Mesendoderm (in vitro differentiated cells): ENCODE results near the gene CHCHD6.

Experiments used
- DNase-seq: peaks from one replicate; pipeline ENCODE4 v3.0.0; 2013
- H2AK5ac ChIP-seq: 2 replicates; pipeline ENCODE4 v1.6.1; 2013; ENCODE audit warnings: low read length, inconsistent platforms
- H2BK120ac ChIP-seq: 2 replicates; pipeline ENCODE4 v1.6.1; 2013; ENCODE audit warnings: low read depth, mild to moderate bottlenecking, low read length, moderate library complexity, mixed read lengths
- H2BK15ac ChIP-seq: replicated peaks from 2 replicates; pipeline ENCODE4 v1.6.1; 2013; ENCODE audit warnings: low read depth, mild to moderate bottlenecking, moderate library complexity
- H2BK5ac ChIP-seq: 2 replicates; pipeline ENCODE4 v1.6.1; 2013; ENCODE audit warnings: low read length, inconsistent platforms
- H3K18ac ChIP-seq: 2 replicates; pipeline ENCODE4 v1.6.1; 2013; ENCODE audit warnings: mild to moderate bottlenecking, low read length, mixed read lengths
- H3K23ac ChIP-seq: one replicate; pipeline ENCODE4 v1.6.1; 2013; ENCODE audit warnings: low read length
- H3K27ac ChIP-seq: 2 replicates; pipeline ENCODE4 v1.5.1; 2013; ENCODE audit warnings: low read depth, mild to moderate bottlenecking, inconsistent platforms, low read length, moderate library complexity
- H3K27me3 ChIP-seq: 2 replicates; pipeline ENCODE4 v1.6.1; 2013; ENCODE audit warnings: low read length, control low read depth, mild to moderate bottlenecking, inconsistent platforms; ENCODE audit not compliant: insufficient read depth, poor library complexity
- H3K36me3 ChIP-seq: 2 replicates; pipeline ENCODE4 v1.6.1; 2013; ENCODE audit warnings: low read length, inconsistent platforms; ENCODE audit not compliant: control insufficient read depth, insufficient read depth
- H3K4ac ChIP-seq: one replicate; pipeline ENCODE4 v1.6.1; 2013; ENCODE audit warnings: low read depth, mild to moderate bottlenecking, low read length, moderate library complexity
- H3K4me1 ChIP-seq: 2 replicates; pipeline ENCODE4 v1.6.1; 2013; ENCODE audit warnings: low read depth, low read length, inconsistent platforms; ENCODE audit not compliant: control insufficient read depth
- H3K4me2 ChIP-seq: 2 replicates; pipeline ENCODE4 v1.6.1; 2013; ENCODE audit warnings: low read length
- H3K4me3 ChIP-seq: 2 replicates; pipeline ENCODE4 v1.5.1; 2013; ENCODE audit warnings: mild to moderate bottlenecking, low read length
- H3K56ac ChIP-seq: one replicate; pipeline ENCODE4 v1.6.1; 2013; ENCODE audit warnings: low read length
- H3K79me1 ChIP-seq: 2 replicates; pipeline ENCODE4 v1.6.1; 2013; ENCODE audit warnings: low read length, inconsistent platforms
- H3K79me2 ChIP-seq: 2 replicates; pipeline ENCODE4 v1.6.1; 2013; ENCODE audit warnings: mild to moderate bottlenecking, low read length; ENCODE audit not compliant: control insufficient read depth, insufficient read depth
- H3K9ac ChIP-seq: 2 replicates; pipeline ENCODE4 v1.6.1; 2013; ENCODE audit warnings: low read length, inconsistent platforms
- H4K5ac ChIP-seq: one replicate; pipeline ENCODE4 v1.6.1; 2013; ENCODE audit warnings: low read length
- H4K8ac ChIP-seq: one replicate; pipeline ENCODE4 v1.6.1; 2013; ENCODE audit warnings: low read depth, mild to moderate bottlenecking, control low read depth, low read length, moderate library complexity
- WGBS: extraction: QIAGEN DNeasy Blood & Tissue Kit; methylation state at CpG from one replicate; pipeline ENCODE4 v1.1.7; 2013; ENCODE audit warnings: low lambda C conversion rate, missing lambda C conversion rate; ENCODE audit not compliant: insufficient coverage; ENCODE audit errors: extremely low coverage; 5-methylcytosine and 5-hydroxymethylcytosine counted together

CHCHD6 gene

DNA sequence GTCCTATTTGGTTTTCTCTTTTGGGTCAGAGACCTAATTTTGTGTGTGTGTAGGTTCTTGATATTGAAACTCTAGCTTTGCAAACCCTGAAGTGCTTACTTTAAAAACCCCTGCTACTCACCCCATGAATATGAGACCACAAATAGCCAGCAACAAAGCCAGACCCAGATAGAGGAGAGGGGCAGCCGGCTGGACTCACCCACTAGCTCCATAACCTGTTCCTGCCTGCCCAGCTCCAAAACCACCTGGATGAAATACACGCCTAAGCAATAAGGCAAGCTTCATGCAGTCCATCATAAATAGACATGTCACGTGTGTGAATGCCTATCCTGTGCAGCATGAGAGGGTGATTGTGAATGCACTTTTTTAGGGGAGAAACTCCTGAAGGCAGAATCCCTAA, 45.5 kb upstream of the CHCHD6 start:
- Histone ChIP-seq H3K23ac (no peak overlapping the region), H2BK120ac (no peak overlapping the region), H3K4me3 (no peak overlapping the region), H3K27ac (no peak overlapping the region), H3K36me3 (no peaks in the 10 kb centered on the region), H3K4ac (no peak overlapping the region), H2BK15ac (no peak overlapping the region), H3K4me2 (no peak overlapping the region), H4K8ac (no peak overlapping the region), H3K56ac (no peak overlapping the region), H2BK5ac (no peak overlapping the region), H2AK5ac (no peak overlapping the region), H4K5ac (no peak overlapping the region), H3K27me3 (no peaks in the 10 kb centered on the region), H3K4me1 (no peaks in the 10 kb centered on the region), H3K9ac (no peak overlapping the region), H3K79me1 (no peaks in the 10 kb centered on the region), H3K18ac (no peak overlapping the region), H3K79me2 (no peaks in the 10 kb centered on the region)
- WGBS: no CpG with 5 or more reads among the region's 3 CpGs
- no peak for DNase-seq

DNA sequence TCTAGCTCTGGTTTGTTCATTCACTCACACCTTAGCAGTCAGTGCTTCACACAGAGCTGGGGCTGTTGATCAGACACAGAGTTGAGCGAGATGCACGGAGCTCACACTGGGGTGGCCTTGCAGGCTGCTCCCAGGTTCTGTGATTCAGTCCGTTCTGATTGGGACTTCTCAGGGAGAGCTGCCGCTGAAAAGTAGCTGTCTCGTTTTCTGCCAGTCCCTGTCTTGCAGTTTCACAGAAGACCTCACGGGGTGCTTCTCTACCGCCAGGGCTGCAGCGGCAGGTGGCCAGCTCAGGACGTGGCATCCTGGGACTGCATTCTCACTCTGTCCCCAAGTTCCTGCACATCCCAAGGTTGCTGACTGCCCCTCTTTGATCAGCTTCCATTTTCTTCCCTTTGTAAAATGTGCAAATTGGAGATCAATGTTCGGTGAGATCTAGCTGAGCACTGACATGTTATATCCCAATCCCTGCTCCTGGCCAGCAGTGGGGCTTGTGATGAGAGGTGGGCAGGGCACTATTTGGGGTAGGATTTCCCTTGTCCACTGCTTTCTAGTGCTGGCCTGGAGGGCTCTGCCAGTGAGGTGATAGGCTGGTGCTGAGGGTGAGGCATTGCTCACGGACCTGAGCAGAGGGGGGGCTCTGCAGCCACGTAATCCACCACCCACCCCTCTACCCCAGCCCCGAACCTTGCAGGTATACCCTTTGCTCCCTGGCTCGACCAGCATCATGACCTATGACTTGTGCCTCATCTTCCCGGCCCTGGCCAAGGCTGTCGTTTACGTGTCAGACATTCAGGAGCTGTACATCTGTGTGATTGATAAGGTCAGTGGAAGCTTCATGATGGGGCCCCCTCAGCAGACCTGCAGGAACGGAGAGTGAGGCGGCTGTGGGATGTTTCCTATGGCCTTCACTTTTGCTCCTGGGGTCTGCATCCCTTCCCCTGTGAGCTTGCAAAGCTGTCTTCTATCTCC, 43.8 kb upstream of the CHCHD6 start:
- Histone ChIP-seq H3K36me3 (no peaks in the 10 kb centered on the region), H3K79me2 (no peaks in the 10 kb centered on the region), H2AK5ac (no peak overlapping the region), H3K4me1 (no peaks in the 10 kb centered on the region), H4K5ac (no peak overlapping the region), H4K8ac (no peak overlapping the region), H3K23ac (no peak overlapping the region), H3K79me1 (no peaks in the 10 kb centered on the region), H2BK15ac (no peak overlapping the region), H3K27ac (no peak overlapping the region), H3K4ac (no peak overlapping the region), H3K9ac (no peak overlapping the region), H3K4me3 (no peak overlapping the region), H2BK120ac (no peak overlapping the region), H3K4me2 (no peak overlapping the region), H3K18ac (no peak overlapping the region), H3K27me3 (no peaks in the 10 kb centered on the region), H2BK5ac (no peak overlapping the region), H3K56ac (no peak overlapping the region)
- no CpG with 5 or more reads among the region's 19 CpGs for WGBS
- peak; percentile 51 for DNase-seq

DNA sequence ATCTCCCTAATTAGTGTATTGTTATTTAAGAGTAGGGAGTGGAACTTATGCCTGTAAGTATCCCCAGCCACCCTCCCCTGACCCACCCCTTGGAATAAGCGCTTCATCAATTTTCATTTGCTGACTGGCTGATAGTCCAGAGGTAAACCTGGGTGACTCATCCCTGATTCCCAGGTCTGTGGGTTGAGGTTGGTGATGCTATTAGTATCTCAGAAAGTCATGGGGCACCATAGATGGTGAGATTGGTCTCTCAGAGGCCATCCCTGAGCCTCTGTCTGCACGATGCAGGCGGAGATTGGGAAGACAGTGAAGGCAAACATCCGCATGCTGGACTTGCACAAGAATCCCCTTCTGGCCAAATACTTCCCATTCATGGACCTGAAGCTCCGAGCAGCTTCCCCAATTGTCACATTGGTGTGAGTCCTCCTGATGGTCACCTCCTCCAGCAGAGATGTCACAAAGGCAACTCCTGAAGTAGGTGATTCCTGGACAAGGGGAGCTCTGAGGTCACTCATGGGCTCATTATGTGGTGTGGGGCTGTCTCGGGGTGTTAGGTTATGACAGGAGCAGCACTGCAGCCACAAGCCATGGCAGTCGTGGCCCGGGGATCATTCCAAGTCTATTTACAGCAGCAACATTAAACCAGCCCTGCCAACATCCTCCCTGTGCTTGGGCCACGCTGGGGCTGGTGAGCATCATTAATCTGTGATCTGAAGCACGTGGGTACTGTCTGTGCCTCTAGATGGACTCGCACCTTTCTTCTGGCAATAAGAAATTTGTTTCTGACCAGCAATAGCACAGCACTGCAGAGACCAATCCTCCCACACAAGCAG, 42.3 kb upstream of the CHCHD6 start:
- H3K4me2 ChIP-seq: no peak overlapping the region
- H3K79me2 ChIP-seq: no peaks in the 10 kb centered on the region
- H2BK15ac ChIP-seq: no peak overlapping the region
- no peak overlapping the region for H3K18ac ChIP-seq
- no peaks in the 10 kb centered on the region for H3K4me1 ChIP-seq
- no peak for DNase-seq
- no peak overlapping the region for H3K4ac ChIP-seq
- H2AK5ac ChIP-seq: no peak overlapping the region
- H2BK5ac ChIP-seq: no peak overlapping the region
- H3K79me1 ChIP-seq: no peaks in the 10 kb centered on the region
- no peak overlapping the region for H2BK120ac ChIP-seq
- no peaks in the 10 kb centered on the region for H3K36me3 ChIP-seq
- H3K23ac ChIP-seq: no peak overlapping the region
- no peak overlapping the region for H3K27ac ChIP-seq
- WGBS: no CpG with 5 or more reads among the region's 11 CpGs
- H4K5ac ChIP-seq: no peak overlapping the region
- no peak overlapping the region for H4K8ac ChIP-seq
- H3K4me3 ChIP-seq: no peak overlapping the region
- no peaks in the 10 kb centered on the region for H3K27me3 ChIP-seq
- H3K9ac ChIP-seq: no peak overlapping the region
- no peak overlapping the region for H3K56ac ChIP-seq

GRCh38 chr3:126663257-126663656, 40.8 kb upstream of the CHCHD6 start:
- no CpG with 5 or more reads among the region's 4 CpGs for WGBS

GRCh38 chr3:126663750-126664149, 40.3 kb upstream of the CHCHD6 start:
- no CpG with 5 or more reads among the region's 8 CpGs for WGBS
- no peak for DNase-seq
- H2BK15ac ChIP-seq: no peak overlapping the region
- H3K79me1 ChIP-seq: no peaks in the 10 kb centered on the region
- no peak overlapping the region for H2BK120ac ChIP-seq
- H3K23ac ChIP-seq: no peak overlapping the region
- H4K8ac ChIP-seq: no peak overlapping the region
- no peak overlapping the region for H3K4me2 ChIP-seq
- no peaks in the 10 kb centered on the region for H3K79me2 ChIP-seq
- no peak overlapping the region for H3K4me3 ChIP-seq
- no peak overlapping the region for H3K9ac ChIP-seq
- no peaks in the 10 kb centered on the region for H3K36me3 ChIP-seq
- no peak overlapping the region for H3K56ac ChIP-seq
- H3K4me1 ChIP-seq: no peaks in the 10 kb centered on the region
- no peak overlapping the region for H4K5ac ChIP-seq
- no peaks in the 10 kb centered on the region for H3K27me3 ChIP-seq
- no peak overlapping the region for H3K4ac ChIP-seq
- H3K27ac ChIP-seq: no peak overlapping the region
- H2AK5ac ChIP-seq: no peak overlapping the region
- H2BK5ac ChIP-seq: no peak overlapping the region
- no peak overlapping the region for H3K18ac ChIP-seq

More at GRCh38 chr3:126663257-126663656, 40.8 kb upstream of the CHCHD6 start:
- H3K36me3 ChIP-seq: no peaks in the 10 kb centered on the region
- H3K79me2 ChIP-seq: no peaks in the 10 kb centered on the region
- no peak overlapping the region for H2BK5ac ChIP-seq
- H3K4me3 ChIP-seq: no peak overlapping the region
- DNase-seq: no peak
- H2BK15ac ChIP-seq: no peak overlapping the region
- no peaks in the 10 kb centered on the region for H3K4me1 ChIP-seq
- no peak overlapping the region for H3K4ac ChIP-seq
- no peak overlapping the region for H3K18ac ChIP-seq
- no peaks in the 10 kb centered on the region for H3K27me3 ChIP-seq
- no peak overlapping the region for H3K9ac ChIP-seq
- no peak overlapping the region for H3K56ac ChIP-seq
- H3K23ac ChIP-seq: no peak overlapping the region
- H2AK5ac ChIP-seq: no peak overlapping the region
- no peak overlapping the region for H3K4me2 ChIP-seq
- no peak overlapping the region for H4K5ac ChIP-seq
- no peak overlapping the region for H4K8ac ChIP-seq
- no peak overlapping the region for H2BK120ac ChIP-seq
- H3K79me1 ChIP-seq: no peaks in the 10 kb centered on the region
- no peak overlapping the region for H3K27ac ChIP-seq
